GM18870 (cell line): Measurements from ENCODE around the gene VAV3.

Experiments
- ATAC-seq: cut with Tn5 transposase; IDR thresholded peaks from one replicate; pipeline ENCODE4 v1.9.1; 2021; ENCODE audit warnings: moderate library complexity; ENCODE audit not compliant: unreplicated experiment

VAV3 gene

DNA sequence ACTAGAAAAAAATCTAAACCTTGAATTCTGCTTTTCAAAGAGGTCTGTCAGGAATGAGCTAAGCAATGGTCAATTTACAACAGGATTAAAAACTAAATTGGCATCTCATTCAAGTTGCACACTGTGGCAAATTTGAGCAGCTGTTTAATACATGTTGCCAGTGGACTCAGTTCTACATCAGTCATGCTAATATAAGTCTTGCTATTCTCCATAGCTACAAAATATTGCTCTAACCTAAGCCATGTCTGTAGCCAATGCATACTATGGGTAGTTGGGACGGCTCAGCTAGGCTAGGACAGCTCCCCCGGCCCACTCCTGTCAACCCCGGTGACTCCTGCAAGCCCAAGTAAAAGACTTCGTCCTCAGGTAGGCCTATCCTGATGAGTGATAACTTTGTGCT lies 10.9 kb upstream of the VAV3 start:
- no peak for ATAC-seq

DNA sequence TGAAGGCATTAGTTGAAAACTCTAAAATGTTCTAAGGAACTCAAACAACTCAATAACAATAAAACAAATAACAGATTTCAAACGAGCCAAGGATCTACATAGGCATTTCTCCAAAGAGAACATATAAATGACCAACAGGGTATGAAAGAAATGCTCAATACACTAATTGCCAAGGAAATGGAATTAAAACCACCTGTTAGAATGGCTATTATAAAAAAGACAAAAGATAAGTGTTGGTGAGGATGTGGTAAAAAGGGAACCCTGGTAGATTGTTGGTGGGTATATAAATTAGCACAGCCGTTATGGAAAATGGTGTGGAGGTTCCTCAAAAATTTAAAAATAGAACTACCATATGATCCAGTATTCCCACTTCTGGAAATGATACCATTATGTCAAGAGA lies 9.1 kb upstream of the VAV3 start:
- no peak for ATAC-seq

DNA sequence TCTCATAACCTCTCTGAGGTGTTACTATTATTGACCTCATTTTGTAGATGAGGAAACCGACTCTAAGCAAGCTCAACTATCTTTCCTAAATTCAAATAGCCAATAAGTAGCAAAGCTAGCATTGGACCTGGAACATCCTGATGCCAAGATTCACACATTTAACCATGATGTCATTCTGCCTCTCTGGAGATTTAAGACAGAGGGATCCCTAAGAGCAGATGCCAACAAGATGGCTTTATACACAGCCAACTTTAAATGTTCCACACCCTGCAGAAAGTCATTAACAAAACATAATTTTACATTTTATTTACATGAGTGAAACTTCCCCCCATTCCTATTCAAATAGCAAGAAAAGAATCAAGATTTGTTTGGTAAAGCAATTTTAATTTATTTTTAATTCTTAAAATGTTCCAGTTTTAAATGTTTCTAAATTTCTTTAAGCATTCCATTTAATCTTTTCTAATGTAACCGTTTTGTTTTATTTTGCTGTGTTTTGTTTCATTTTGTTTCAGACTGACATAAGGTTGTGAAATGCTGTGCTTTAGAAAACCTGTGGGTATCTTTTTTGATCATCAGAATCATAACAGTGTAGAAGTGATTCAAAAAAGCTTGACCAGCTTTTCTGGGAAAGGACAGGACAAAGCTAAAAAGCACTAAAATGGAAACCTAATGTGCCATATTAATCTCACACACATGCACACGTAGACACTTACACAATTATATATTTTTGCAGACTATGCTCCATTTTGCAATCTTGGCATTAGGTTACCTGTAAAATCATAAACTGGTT lies 7.6 kb upstream of the VAV3 start:
- ATAC-seq: no peak

DNA sequence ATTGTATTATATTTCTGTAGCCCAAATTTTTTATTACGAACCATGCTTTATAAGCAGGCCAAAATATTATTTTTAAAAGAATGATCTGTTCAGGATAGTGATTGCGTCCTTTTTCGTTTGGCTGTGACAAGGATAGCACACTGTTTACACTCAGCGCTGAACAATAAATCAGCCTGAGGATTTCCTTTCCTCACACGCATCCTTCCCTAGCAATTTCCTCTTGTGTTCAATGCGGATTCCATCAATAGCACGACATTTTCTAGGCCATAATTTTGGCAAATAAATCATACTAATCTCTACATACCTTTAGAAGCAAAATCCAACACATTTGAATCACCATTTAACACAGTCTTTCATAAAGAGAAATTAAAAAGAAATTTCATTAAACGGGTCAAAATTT lies 1.6 kb upstream of the VAV3 start:
- ATAC-seq: no peak

DNA sequence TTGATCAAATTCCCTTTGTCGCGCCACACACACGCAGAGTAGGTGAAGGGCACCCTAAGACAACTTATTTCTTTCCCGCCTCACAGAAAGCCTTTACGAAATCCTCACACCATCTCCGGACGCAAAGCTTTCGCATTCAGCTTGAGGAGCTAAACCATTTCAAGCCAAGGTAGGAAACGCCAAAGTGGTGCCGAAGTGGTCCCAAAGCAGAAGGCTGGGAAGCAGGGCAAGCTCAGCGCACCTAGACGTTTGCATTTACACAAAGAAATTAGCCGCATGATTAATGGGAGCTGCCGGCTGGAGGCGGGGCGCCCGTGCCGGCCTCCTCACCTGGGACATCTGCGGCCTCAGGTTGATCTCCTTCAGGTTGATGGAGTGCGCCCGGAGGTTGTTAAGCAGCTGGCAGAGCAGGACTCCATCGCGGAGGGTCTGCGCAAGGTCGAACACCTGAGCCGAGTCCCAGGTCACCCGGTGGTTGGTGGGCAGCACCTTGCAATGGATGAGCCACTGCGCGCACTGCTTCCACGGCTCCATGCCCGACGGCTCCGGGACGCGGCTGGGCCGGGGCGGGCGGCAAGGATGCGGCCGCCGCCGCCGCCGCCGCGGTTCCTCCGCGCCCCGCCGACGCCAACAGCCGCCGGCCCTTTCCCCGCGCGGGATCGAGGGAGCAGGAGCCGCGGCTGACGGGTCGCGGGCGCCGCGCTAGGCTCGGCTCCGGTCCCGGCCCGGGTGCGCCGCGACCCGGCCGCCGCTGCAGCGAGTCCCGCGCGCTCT lies 457 bp downstream of the VAV3 start:
- no peak for ATAC-seq

DNA sequence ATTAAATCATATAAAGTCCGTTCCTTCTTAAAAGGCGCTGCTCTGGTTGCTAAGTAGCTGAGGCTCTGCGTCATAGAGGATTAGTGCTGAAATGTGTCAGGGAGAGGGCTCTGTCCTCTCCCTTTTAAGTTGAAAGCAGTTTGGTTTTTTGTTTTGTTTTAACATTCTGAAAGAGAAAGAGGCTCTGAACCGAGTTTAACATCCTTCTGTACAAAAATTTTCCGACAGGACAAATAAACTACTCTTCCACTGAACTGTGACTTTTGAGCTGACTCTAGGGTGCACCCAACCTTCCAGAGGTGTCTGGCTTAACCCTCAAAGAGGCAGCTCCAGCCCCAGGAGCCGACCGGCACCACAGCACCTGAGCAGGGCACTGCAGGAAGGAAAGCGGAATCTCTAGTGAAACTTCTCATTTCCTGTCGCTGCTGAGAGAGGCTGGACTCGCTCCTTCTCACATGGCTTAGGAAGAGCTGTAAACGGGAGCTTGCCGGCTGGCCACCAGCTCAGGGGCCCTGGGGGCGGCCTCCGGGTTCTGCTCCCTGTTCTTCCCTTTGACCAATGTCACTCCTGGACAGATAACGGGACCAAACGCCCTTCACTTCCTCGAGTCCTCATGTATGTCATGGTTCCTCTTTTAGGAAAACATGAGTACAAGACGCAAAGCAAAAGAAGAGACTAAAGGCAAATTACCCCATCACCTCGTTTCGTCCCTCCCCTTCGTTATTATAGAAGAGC lies 1.2 kb downstream of the VAV3 start:
- ATAC-seq: peak; percentile 88

DNA sequence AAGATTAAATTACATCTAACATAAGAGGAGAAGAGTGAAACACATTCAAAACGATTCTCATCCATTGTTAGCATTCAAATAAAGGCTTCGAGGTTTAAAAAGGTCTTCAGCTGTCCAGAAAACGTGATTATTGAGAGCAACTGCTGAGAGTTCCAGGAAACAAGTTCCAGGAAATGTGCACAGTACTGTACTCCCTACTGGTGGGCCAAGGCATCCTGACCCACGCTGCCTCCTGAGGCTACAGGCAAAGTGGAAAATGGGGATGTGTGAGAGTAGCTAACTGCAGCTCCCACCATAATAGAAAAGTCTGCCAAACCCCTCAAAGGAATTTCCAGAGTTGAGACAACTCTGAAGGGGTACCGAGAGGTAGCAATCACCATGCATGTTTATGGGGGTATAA lies 2.0 kb downstream of the VAV3 start:
- no peak for ATAC-seq

DNA sequence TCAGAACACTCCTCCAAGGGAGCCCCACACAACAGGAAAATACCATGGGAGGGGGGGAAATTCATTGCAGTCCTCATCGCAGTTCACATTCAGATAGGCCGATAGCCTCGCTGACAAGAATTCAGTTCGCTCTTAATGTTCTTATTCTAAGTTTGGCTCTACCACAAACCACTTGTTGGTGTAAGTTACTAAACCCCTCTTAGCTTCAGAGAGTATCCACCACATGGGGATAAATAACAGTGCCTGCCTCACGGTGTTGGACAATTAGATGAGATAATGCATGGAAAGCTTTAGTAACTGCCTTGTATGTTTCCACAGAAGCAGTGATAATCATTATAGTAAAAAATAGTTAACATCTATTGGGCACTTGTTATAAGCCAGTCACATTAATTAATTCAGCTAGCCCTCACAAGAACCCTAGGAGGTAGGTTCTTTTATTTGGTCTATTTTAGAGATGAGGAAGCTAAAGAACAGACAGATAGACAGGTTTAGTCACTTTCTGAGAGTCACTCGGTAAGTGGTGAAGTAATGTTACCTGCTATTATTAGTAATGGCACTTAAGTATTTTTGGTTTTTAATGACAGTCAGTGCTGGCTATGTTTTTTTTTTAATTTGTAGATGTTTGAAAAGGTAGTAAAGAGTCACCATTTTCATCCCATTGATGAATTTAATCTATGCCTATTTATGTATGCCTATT lies 10.1 kb downstream of the VAV3 start:
- no peak for ATAC-seq

DNA sequence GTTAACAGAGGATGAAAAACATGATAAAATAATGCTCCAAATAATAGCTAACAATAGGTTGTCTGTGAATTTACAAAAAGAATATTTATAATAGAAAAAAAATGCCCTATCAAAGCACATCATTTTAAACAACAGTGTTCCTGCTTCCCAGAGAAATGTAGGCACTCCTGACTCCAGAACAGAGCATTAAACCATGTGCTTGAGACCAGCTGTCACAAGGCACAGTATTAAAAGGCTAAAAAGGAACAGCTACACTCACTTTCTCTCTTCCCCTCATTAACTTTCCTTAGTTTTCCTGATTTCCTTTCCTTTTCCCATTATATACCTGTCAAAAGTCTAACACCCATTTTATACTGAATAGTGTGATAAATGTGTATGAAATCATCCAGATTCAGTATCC lies 10.9 kb downstream of the VAV3 start:
- no peak for ATAC-seq

DNA sequence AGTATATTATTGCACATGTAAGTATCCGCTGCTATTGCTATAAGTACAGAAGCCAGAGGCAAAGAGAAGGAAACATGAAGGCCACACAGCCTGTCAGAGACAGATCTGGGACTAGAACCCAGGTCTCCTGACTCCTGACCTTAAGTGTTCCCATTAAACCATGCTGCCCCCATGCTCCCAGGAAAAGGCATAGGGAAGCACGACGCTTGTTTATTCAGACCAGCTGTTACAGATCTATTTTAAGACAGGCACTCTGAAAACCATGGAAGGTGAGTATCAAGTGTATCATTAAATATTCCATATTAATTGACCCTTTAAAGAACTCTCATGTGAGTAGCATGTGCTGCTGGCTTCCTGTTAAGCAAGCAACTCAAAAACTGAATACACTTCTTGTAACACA lies 11.4 kb downstream of the VAV3 start:
- ATAC-seq: no peak

DNA sequence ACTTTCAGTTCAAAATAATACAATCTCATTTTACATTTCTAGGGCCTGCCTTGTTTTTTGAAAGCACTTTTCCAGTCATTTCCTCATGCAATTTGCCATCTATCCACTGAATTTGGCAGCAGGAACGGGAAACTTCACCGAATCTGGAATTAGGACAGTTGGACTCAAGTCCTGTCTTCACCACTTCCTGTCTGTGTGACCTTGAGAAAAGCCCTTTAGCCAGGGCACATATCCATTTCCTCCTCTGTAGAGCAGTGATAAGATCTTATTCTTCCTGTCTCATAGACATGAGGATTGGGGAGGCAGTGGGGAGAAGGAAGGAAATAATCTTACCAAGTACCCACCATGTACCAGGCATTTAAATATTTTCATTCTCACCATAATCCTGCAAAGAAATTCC lies 12.0 kb downstream of the VAV3 start:
- no peak for ATAC-seq

DNA sequence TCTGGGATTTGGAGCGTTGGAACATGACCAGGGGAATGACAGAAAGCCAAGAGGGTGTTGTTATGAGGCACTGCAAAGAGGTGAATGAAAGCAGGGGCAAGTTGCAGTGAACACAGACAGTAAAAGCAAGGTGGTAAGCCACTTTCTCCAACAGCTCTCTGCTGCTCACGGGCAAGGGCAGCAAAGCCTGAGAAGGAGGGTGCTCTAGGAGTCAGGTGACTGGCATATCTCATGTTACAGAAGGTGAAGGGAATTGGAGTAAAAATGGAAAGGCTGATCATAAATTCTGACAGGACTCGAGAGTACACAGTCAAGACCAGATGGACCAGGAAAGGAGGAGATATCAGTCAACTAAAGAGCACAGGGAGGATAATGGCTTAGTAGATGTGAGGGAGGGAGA lies 14.5 kb downstream of the VAV3 start:
- ATAC-seq: no peak

DNA sequence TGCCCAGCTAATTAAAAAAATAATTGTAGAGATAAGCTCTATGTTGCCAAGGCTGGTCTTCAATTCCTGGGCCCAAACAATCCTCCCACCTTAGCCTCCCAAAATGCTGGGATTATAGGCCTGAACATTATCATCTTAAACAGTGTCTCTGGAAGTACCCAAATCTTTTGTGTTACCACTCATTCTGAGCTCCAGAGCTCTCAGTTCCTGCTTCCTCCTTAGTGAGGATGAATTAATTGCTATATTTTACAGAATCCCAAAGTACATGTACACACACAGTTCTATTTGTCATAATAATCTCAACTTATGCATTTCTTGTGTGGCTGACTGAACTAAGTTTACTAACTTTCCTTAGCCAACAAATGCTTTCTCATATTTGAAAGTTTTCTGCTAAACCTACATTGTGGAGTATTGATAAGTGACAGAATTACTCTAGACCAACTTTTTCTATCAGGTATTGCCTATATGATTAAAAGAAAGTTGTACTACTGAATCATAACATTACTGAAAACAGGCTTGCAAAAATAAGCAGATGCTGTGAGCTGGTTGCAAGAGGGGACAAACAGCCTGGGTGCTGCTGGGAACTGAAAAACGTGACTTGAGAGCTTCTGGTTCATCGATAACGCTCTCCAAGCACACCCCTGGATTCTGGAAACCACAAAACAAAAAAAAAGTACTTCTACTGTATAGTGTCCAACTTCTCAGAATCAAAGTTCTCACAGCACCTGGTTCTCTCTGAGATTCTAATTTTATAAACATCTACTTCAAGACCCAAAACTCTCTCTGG lies 15.3 kb downstream of the VAV3 start:
- ATAC-seq: peak; percentile 98

DNA sequence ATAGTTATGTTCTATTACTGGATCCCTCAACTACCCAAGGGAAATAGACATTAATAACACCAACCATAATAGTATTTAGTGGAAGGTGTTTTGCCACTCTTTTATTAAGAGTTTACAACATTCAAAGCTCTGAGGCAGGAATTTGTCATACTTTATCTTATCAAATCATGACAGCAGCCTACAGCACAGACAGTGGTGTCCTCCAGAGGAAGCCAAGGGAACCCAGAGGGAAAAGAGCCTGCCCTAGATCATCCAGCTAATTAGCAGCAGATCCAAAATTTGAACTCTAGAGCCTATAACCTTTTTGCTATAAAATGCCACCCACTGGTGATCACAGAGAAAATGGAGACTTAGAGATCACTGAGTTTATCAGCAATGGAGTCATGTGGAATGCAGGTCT lies 18.2 kb downstream of the VAV3 start:
- no peak for ATAC-seq

DNA sequence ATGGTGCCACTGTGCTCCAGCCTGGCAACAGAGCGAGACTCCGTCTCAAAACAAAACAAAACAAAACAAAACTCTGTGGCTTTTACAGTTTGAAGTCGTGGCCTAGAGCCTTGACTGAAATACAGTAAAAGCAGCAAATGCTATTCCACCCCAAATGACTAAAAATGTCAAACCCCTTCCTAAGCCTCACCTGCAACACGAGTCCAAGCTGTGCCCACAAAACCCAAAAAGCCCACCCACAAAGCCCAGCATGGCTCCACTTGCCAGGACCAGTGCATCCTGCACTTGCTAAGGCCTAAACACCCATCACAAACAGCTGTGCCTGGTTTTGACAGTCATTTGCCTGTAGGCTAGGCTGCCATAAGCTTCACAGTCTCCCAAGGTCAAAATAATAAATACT lies 21.3 kb downstream of the VAV3 start:
- ATAC-seq: no peak

DNA sequence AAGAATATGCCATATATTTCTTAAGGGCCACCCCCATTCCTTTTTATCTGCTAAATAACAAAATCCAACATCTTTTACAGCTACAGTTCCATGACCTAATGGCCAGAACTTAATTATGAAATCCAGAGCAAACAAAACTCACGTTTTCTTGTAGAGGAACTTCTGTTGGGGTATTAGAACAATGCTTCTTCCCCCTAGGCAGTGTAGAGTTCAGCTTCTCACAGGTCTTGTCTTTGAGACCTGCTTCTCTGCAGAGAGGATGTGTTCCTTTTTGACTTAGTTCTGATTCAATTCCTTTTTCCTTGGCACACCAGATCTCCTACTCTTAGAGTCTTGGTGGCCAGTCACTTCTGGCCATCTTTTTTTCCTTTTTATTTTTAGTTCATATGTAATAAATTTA lies 22.2 kb downstream of the VAV3 start:
- no peak for ATAC-seq

DNA sequence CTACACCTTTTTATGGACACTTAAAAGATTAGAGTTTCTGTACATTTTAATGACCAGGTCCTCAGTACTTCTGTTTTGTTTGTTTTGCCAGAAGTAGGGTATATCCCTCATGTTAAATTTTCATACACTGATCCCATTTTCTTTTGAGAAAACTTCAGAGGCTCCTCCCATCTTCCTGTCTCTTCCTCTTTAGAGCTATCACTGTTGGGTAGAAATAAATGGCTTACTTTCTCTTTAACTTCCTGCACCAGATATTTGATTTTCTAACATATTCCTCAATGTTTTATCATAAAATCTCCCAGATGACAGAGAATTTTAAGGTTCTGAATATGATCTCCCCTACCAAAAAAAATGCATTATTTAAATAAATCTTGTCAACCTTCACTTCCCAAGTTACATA lies 23.4 kb downstream of the VAV3 start:
- ATAC-seq: no peak

DNA sequence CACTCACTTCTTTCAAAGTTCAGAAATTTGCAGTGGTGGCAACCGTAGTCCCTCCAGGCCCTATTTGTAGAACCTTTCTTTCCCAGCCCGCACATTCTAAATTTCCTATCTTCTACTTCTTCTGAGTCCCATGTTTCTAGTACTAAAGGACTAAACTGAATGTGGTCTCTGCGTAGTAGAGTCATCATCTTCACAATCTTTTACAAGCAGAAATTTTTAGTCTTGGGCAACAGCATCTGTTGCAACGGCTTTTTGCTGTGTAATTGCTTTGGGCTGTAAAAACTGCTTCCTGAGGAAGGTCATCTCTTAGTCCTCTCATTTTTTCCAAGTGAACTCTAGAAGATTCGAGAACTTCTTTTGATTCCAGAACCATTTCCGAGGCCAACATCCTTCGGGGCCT lies 23.9 kb downstream of the VAV3 start:
- ATAC-seq: no peak

DNA sequence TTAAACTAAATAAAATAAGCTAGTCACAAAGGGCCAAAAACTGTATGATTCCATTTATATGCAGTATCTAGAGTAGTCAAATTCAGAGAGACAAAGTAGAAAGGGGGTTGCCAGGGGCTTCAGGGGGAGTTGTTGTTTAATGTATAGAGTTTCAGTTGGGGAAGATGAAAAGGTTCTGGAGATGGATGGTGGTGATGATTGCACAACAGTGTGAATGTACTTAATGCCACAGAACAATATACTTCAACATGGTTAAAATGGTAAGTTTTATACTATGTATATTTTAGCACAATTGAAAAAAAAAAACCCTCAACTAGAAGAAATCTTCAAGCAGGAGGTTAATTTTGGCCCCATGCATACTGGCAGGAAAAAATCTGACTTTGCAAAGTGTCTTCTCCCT lies 24.3 kb downstream of the VAV3 start:
- ATAC-seq: no peak

DNA sequence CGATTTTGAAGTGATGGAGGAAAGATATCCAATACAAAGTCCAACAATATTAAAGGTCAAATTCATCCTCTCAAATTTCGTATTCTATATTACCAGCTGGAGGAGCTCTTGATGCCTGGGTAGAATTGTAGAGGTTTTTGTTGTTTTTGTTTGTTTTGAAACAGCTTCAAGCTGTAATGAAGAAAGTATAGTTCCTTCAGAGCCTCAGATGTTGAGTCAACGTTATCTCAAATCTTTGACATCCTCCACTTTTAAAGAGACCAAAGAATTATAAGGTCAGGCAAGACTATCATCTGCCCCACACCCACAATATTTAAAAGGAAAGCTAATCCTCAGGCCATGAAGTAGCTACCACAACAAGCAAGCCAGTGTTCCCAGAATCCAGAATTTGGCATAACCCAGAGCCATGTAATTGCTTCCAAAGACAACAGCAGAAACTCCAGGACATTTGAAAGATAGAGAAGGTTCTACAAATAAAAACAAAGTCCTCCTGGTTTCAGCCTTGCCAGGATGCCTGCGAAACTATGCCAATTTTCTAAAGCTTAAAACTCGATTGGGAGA lies 24.9 kb downstream of the VAV3 start:
- no peak for ATAC-seq
